D721Med (cell line): ENCODE data around the gene IL36RN.

ENCODE experiments used
- DNase-seq: peaks from one replicate; pipeline ENCODE4 v3.0.0; 2011; ENCODE audit warnings: low spot score; ENCODE audit not compliant: insufficient read length
- FAIRE-seq: peaks from 2 replicates; lab custom pipeline; 2011; peaks lifted over from hg19 to GRCh38; lab: Jason Lieb, UNC
- CTCF ChIP-seq: IDR thresholded peaks from 2 replicates; pipeline ENCODE4 v1.5.1; 2012; ENCODE audit warnings: mild to moderate bottlenecking, control low read depth; ENCODE audit not compliant: insufficient read depth; ENCODE audit errors: missing control alignments

Gene IL36RN

GRCh38 chr2:113014067-113014466 lies 44.9 kb upstream of the IL36RN start:
- TF ChIP-seq CTCF: no peak
- FAIRE-seq (no peak), DNase-seq (no peak)

GRCh38 chr2:113015042-113015441 lies 44.0 kb upstream of the IL36RN start:
- no peak for FAIRE-seq
- no peak for DNase-seq
- TF ChIP-seq CTCF: no peak

- TF ChIP-seq CTCF: no peak
- DNase-seq: no peak
- no peak for FAIRE-seq
Measured at GRCh38 chr2:113015655-113016054, 43.3 kb upstream of the IL36RN start.

- FAIRE-seq (no peak), DNase-seq (no peak)
- TF ChIP-seq CTCF: no peak
Measured at GRCh38 chr2:113018509-113018908, 40.5 kb upstream of the IL36RN start.

GRCh38 chr2:113021312-113021711 lies 37.7 kb upstream of the IL36RN start:
- no peak for TF ChIP-seq CTCF
- DNase-seq (no peak), FAIRE-seq (no peak)

GRCh38 chr2:113024764-113025163 lies 34.2 kb upstream of the IL36RN start:
- FAIRE-seq: no peak
- DNase-seq: no peak
- TF ChIP-seq CTCF: no peak

GRCh38 chr2:113025737-113026136 lies 33.3 kb upstream of the IL36RN start:
- no peak for TF ChIP-seq CTCF
- DNase-seq: no peak
- no peak for FAIRE-seq
